ENCODE data around the gene WDR27. TPM values are rescaled to one million over a fixed set of nuclear protein-coding genes. Genes with fewer than 3 reads are reported as not detected.

WDR27 gene
- total RNA-seq: 10 to 100 TPM in 1 of 10 donors, 1 to 10 TPM in 9; 5.1 to 11.0 (median 6.6) TPM
- polyA plus RNA-seq: 10 to 100 TPM in 1 of 2 donors, 1 to 10 TPM in 1; 3.2 to 12.0 TPM
- long read RNA-seq, donor 1, partial matches to known transcripts: 0 of 3 reads
- long read RNA-seq, donor 1, other reads (novel, unspliced or antisense): 3 of 3 reads
- long read RNA-seq, donor 2, partial matches to known transcripts: 0 of 2 reads
- long read RNA-seq, donor 2, other reads (novel, unspliced or antisense): 2 of 2 reads
- long read RNA-seq, donor 3, partial matches to known transcripts: 0 of 3 reads
- long read RNA-seq, donor 3, other reads (novel, unspliced or antisense): 3 of 3 reads

DNA sequence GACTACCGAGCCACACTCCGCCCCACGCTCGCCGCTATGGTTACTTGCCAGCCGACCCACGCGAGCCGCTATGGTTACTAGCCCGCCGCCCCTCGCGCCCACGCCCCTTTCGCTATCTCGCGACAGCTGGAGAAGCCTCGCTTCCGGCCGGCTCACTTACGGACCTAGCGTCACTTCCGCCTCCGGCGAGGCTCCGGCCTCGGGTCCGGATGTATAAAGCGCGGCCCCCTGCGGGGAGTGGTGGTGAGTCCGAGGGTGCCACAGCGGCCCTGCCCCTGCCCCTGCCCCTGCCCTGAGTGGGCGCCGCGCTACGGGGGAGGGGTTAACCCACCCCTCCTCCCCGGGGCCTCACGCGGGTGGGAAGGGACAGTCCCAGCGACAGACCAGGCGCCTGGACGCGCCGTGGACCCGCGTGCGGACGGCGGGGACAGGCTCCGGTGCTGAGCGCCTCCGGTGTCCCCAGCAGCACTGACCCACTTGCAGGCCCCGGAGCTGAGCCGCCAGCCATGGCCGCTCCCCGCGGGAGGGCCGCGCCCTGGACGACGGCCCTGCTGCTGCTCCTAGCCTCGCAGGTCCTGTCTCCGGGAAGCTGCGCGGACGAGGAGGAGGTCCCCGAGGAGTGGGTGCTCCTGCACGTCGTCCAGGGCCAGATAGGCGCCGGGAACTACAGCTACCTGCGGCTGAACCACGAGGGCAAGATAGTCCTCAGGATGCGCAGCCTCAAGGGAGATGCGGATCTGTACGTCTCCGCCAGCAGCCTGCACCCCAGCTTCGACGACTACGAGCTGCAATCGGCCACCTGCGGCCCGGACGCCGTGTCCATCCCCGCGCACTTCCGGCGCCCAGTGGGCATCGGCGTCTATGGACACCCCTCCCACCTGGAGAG is at the start of gene WDR27, which contains the start of gene C6orf120:
WDR27 (minus strand) TSS at position 76 of the 886 bp plus-strand sequence. CDS start 13,024 bp downstream, outside the sequence.
C6orf120 (plus strand) TSS at position 173 of the 886 bp plus-strand sequence; CDS start at position 507, 334 bp downstream.
- no peaks in the 10 kb centered on the region for H3K27me3 ChIP-seq
- H3K4me1 ChIP-seq: peaks cover 3 to 63% (median 44%) of the 10 kb centered on the region in 9 donors
- H3K27ac ChIP-seq: peak within 1 kb of the TSS; percentile 83 to 98 (median 94)
- TF ChIP-seq, protein P1, sequence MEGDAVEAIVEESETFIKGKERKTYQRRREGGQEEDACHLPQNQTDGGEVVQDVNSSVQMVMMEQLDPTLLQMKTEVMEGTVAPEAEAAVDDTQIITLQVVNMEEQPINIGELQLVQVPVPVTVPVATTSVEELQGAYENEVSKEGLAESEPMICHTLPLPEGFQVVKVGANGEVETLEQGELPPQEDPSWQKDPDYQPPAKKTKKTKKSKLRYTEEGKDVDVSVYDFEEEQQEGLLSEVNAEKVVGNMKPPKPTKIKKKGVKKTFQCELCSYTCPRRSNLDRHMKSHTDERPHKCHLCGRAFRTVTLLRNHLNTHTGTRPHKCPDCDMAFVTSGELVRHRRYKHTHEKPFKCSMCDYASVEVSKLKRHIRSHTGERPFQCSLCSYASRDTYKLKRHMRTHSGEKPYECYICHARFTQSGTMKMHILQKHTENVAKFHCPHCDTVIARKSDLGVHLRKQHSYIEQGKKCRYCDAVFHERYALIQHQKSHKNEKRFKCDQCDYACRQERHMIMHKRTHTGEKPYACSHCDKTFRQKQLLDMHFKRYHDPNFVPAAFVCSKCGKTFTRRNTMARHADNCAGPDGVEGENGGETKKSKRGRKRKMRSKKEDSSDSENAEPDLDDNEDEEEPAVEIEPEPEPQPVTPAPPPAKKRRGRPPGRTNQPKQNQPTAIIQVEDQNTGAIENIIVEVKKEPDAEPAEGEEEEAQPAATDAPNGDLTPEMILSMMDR (IDR thresholded peaks at IDR 0.05): peak in 3 of 9 donors; percentile 15 to 29 (median 28)
- H3K36me3 ChIP-seq: peaks cover 0 to 37% (median 0%) of the 10 kb centered on the region in 9 donors
- H3K9me3 ChIP-seq: no peaks in the 10 kb centered on the region
- peak; percentile 98 to 99 (median 98) for ATAC-seq
- peak; percentile 96 to 97 for DNase-seq
- intact Hi-C loops (cut with DNase I): loop anchor here in 1 of 10 donors (5.0 kb wide), 1 partner anchor 50 kb away; the partner anchor contains the start of genes DYNLT2 and ERMARD
- WGBS, 2 donors: 1% methylated on average over 92 of the region's 92 CpGs
- H3K4me3 ChIP-seq: peak within 1 kb of the TSS; percentile 78 to 97 (median 88)

DNA sequence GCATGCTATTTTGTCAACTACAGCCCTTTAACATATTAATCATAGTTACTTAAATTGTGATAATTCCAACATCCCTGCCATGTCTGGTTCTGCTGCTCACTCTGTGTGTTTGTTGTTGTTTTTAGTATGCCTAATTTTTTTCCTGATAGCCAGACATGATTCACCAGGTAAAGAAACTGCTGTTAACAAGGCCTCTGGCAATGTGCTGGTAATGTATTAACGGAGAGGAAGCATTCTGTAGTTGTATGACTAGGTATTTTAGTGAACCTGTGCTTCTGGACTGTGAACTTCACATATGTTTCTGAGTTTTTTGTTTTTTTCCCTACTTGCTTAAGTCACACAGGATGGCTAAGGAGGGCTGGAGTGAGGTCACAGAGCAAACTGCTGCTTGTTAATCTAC is 44.7 kb upstream of the WDR27 start:
- TF ChIP-seq, protein P1 (IDR thresholded peaks at IDR 0.05): no peak
- Histone ChIP-seq H3K9me3 (peaks cover 0 to 17% (median 0%) of the 10 kb centered on the region in 11 donors), H3K36me3 (no peaks in the 10 kb centered on the region), H3K27ac (no peak overlapping the region), H3K4me3 (no peak overlapping the region), H3K4me1 (peaks cover 0 to 18% (median 11%) of the 10 kb centered on the region in 9 donors), H3K27me3 (no peaks in the 10 kb centered on the region)
- no peak for ATAC-seq
- no peak for DNase-seq
- intact Hi-C loops (cut with DNase I): no loop called here
- WGBS, 2 donors: 84 to 91% methylated on average over 1 of the region's 1 CpG

DNA sequence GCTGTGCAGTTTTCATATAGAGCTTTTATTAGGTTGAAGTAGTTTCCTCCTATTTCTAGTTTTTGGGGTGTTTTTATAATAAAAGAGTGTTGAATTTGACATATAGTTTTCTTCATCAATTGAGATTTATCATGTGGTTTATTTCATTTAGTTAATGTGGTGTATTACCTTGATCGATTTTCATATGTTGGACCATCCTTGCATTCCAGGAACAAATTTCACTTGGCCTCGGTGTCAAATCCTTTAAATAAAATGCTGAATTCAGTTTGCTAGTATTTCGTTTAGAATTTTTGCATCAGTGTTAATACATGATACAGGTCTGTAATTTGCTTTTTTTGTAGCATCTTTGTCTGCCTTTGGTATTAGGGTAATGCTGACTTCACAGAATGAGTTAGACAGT is 43.6 kb upstream of the WDR27 start:
- DNase-seq (no peak), ATAC-seq (no peak)
- Histone ChIP-seq H3K4me1 (peaks cover 0 to 11% (median 5%) of the 10 kb centered on the region in 9 donors), H3K27me3 (no peaks in the 10 kb centered on the region), H3K4me3 (no peak overlapping the region), H3K36me3 (no peaks in the 10 kb centered on the region), H3K27ac (no peak overlapping the region), H3K9me3 (peaks cover 0 to 17% (median 0%) of the 10 kb centered on the region in 11 donors)
- TF ChIP-seq, protein P1 (IDR thresholded peaks at IDR 0.05): no peak
- WGBS, 2 donors: 87 to 88% methylated on average over 3 of the region's 3 CpGs
- intact Hi-C loops (cut with DNase I): no loop called here

DNA sequence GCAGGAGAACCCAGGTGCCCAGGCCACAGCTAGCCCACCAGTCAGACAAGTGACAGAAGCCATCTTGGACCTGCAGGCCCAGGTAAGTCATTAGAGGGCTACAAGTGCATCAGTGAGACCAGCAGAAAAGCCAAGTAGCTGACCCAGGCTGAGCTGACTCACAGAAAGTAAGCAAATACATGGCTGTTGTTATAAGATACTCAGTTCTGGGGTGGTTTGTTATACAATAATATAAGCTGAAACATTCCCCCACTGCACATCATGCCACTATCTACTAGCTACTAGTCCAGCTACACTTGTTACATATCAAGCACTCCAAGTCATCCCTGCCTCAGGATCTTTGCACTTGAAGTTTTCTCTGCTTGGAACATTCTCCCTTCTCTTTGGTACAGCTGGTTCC is 39.5 kb upstream of the WDR27 start:
- intact Hi-C loops (cut with DNase I): no loop called here
- H3K4me3 ChIP-seq: no peak overlapping the region
- H3K27me3 ChIP-seq: no peaks in the 10 kb centered on the region
- no peak overlapping the region for H3K27ac ChIP-seq
- ATAC-seq (no peak), DNase-seq (no peak)
- H3K36me3 ChIP-seq: no peaks in the 10 kb centered on the region
- TF ChIP-seq, protein P1 (IDR thresholded peaks at IDR 0.05): no peak
- peaks cover 0 to 7% (median 0%) of the 10 kb centered on the region in 9 donors for H3K4me1 ChIP-seq
- peaks cover 0 to 13% (median 0%) of the 10 kb centered on the region in 11 donors for H3K9me3 ChIP-seq

Data from heart right ventricle (tissue), 16 donors.